H1 (cell line): ENCODE data around the gene CFAP221.

Experiments used
- KDM1A ChIP-seq: fragments of 200-600, 300-600 bp; sonication (generic); IDR thresholded peaks from 2 replicates; pipeline ENCODE4 v1.7.1; 2016; ENCODE audit warnings: mild to moderate bottlenecking, low read length, borderline replicate concordance
- POLR2A ChIP-seq, 2 experiments: IDR thresholded peaks; 1 replicate in 1 of 2; 2 replicates in 1 of 2; pipeline ENCODE4 v1.6.1; 2011; ENCODE audit warnings: low read depth in 2 of 2, low read length in 2 of 2, mild to moderate bottlenecking in 2 of 2; ENCODE audit errors: control extremely low read depth in 1 of 2
- RFX5 ChIP-seq: IDR thresholded peaks from 2 replicates; pipeline ENCODE4 v1.6.1; 2011; ENCODE audit warnings: low read depth, low read length, improper control_type of control experiment, borderline replicate concordance
- TCF12 ChIP-seq: IDR thresholded peaks from 2 replicates; pipeline ENCODE4 v1.6.1; 2011; ENCODE audit warnings: low read depth, mild to moderate bottlenecking, low read length

DNA sequence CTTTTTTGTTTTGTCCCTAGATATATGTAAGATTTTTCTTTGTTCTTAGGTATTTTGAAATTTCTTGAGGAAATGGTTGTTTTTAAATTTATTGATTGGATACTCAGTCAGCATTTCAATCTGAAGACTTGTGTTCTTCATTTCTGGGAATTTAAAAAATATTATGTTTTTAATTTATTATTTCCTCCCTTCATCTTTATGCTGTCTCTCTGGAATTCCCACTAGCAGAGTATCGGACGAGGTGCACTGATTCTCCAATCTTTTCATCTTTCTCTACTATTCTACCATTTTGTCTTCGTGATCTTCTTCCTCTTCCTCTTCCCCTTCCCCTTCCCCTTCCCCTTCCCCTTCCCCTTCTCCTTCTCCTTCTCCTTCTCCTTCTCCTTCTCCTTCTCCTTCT, 32.3 kb upstream of the CFAP221 start:
- TF ChIP-seq KDM1A = no peak
- no peak for TF ChIP-seq RFX5
- TF ChIP-seq TCF12 = no peak
- TF ChIP-seq POLR2A (IDR thresholded peaks at IDR 0.05; ENCODE audit: control extremely low read depth in 1 of 2, low read depth in 2 of 2, low read length in 2 of 2) = no peak
